GM19467 (cell line): Measurements from ENCODE around the gene CLIC4.

Experiments used
- ATAC-seq: cut with Tn5 transposase; IDR thresholded peaks from one replicate; pipeline ENCODE4 v1.9.1; 2021; ENCODE audit warnings: mild to moderate bottlenecking, moderate library complexity; ENCODE audit not compliant: unreplicated experiment

Gene CLIC4

GRCh38 chr1:24855474-24855873 lies 110.2 kb downstream of the CLIC4 start:
- no peak for ATAC-seq

GRCh38 chr1:24856787-24857506 lies 111.7 kb downstream of the CLIC4 start:
- ATAC-seq: no peak

- ATAC-seq: no peak
These were observed 112.4 kb downstream of the CLIC4 start for GRCh38 chr1:24857507-24858133.

- no peak for ATAC-seq
These were observed 113.0 kb downstream of the CLIC4 start for GRCh38 chr1:24858277-24858676.

- ATAC-seq: no peak
These were observed 114.1 kb downstream of the CLIC4 start for GRCh38 chr1:24859063-24860010.

- no peak for ATAC-seq
These were observed 115.6 kb downstream of the CLIC4 start for GRCh38 chr1:24860841-24861240.

GRCh38 chr1:24861821-24862727 lies 116.8 kb downstream of the CLIC4 start:
- ATAC-seq: no peak

- no peak for ATAC-seq
These were observed 117.7 kb downstream of the CLIC4 start for GRCh38 chr1:24862775-24863483.

GRCh38 chr1:24864370-24864777 lies 119.1 kb downstream of the CLIC4 start:
- no peak for ATAC-seq

GRCh38 chr1:24865168-24865567 lies 119.9 kb downstream of the CLIC4 start:
- no peak for ATAC-seq

- no peak for ATAC-seq
These were observed 120.3 kb downstream of the CLIC4 start for GRCh38 chr1:24865587-24865986.

- ATAC-seq: no peak
These were observed 121.2 kb downstream of the CLIC4 start for GRCh38 chr1:24866211-24867083.

- ATAC-seq: no peak
These were observed 122.0 kb downstream of the CLIC4 start for GRCh38 chr1:24867084-24867870.

- ATAC-seq: no peak
These were observed 123.0 kb downstream of the CLIC4 start for GRCh38 chr1:24868016-24868875.

- ATAC-seq: no peak
These were observed 125.4 kb downstream of the CLIC4 start for GRCh38 chr1:24870551-24871195.

- ATAC-seq: no peak
These were observed 126.2 kb downstream of the CLIC4 start for GRCh38 chr1:24871306-24871901.
